HG02588 (cell line): ENCODE measurements around the gene IL17RB.

Experiments
- ATAC-seq: cut with Tn5 transposase; IDR thresholded peaks from one replicate; pipeline ENCODE4 v1.9.1; 2021; ENCODE audit warnings: mild to moderate bottlenecking, moderate library complexity; ENCODE audit not compliant: unreplicated experiment

IL17RB gene

DNA sequence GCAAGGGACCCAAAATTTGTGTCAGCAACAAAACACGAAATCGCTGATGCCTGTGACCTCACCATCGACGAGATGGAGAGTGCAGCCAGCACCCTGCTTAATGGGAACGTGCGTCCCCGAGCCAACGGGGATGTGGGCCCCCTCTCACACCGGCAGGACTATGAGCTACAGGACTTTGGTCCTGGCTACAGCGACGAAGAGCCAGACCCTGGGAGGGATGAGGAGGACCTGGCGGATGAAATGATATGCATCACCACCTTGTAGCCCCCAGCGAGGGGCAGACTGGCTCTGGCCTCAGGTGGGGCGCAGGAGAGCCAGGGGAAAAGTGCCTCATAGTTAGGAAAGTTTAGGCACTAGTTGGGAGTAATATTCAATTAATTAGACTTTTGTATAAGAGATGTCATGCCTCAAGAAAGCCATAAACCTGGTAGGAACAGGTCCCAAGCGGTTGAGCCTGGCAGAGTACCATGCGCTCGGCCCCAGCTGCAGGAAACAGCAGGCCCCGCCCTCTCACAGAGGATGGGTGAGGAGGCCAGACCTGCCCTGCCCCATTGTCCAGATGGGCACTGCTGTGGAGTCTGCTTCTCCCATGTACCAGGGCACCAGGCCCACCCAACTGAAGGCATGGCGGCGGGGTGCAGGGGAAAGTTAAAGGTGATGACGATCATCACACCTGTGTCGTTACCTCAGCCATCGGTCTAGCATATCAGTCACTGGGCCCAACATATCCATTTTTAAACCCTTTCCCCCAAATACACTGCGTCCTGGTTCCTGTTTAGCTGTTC is 35.0 kb upstream of the IL17RB start:
- no peak for ATAC-seq

GRCh38 chr3:53812434-53812833 is 33.9 kb upstream of the IL17RB start:
- ATAC-seq = no peak

- no peak for ATAC-seq
These were observed 33.1 kb upstream of the IL17RB start for GRCh38 chr3:53813229-53813628.

DNA sequence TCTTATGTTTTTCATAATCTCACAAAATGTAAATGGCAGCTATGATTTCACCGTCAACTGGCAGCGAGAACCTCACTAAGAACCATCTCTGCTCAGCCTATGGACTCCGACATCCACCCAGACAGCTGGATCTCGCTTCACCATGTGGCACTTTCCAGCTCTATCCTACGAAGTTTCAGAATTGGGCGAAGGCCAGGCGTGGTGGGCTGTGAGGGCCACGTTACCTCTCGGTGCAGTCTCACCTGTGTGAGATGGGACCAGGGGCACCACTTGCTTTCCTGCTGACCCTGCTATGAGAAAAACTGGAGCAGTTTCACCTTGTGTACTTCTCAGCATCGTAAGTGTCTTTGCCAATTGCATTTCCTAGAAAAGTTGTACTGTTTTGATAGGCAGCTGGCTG is 32.5 kb upstream of the IL17RB start:
- ATAC-seq = no peak

GRCh38 chr3:53815067-53815466 is 31.3 kb upstream of the IL17RB start:
- no peak for ATAC-seq

- ATAC-seq = no peak
These were observed 30.7 kb upstream of the IL17RB start for GRCh38 chr3:53815651-53816050.

DNA sequence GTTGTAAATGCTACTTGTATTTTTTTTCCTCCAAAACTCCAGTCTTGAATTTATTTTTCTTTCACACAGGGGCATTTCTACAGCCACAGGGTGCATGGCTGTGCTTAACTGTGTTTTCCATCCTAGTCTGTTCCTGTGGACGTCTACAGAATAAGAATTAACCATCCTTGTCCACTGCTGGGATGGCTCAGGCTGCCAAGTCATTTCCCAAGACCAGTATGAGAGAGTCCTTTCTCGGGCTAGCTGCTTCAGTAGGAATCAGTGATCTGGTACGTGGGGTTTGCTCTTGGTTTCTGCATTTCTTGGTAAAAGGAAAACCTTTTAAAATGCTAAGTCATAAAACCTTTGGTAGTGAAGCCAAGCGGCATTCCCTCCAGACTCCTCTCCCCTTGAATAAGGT is 29.9 kb upstream of the IL17RB start:
- no peak for ATAC-seq

DNA sequence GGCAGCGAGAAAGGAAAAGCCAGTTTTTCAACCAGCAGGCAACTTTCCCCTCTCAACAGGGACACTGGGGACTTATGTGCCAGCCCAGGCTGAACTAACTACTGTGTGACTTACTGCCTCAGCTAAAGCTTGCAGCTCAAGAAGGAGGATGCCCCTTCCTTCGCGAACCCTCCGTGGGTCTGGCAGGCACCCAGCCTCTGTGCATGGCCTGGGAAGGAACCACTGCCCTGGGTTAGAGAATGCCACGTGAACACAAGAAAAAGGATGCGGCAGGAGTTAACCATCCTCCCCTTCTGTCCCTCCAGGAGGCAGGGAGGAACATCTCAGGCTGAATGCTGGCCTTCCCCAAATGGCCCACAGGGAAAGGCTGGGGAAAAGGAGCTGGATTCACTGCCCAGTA is 29.2 kb upstream of the IL17RB start:
- no peak for ATAC-seq

GRCh38 chr3:53817809-53818208 is 28.6 kb upstream of the IL17RB start:
- ATAC-seq = no peak

- ATAC-seq = no peak
These were observed 27.9 kb upstream of the IL17RB start for GRCh38 chr3:53818221-53819162.

GRCh38 chr3:53819163-53819868 is 27.1 kb upstream of the IL17RB start:
- no peak for ATAC-seq

GRCh38 chr3:53820084-53820483 is 26.3 kb upstream of the IL17RB start:
- ATAC-seq = no peak

DNA sequence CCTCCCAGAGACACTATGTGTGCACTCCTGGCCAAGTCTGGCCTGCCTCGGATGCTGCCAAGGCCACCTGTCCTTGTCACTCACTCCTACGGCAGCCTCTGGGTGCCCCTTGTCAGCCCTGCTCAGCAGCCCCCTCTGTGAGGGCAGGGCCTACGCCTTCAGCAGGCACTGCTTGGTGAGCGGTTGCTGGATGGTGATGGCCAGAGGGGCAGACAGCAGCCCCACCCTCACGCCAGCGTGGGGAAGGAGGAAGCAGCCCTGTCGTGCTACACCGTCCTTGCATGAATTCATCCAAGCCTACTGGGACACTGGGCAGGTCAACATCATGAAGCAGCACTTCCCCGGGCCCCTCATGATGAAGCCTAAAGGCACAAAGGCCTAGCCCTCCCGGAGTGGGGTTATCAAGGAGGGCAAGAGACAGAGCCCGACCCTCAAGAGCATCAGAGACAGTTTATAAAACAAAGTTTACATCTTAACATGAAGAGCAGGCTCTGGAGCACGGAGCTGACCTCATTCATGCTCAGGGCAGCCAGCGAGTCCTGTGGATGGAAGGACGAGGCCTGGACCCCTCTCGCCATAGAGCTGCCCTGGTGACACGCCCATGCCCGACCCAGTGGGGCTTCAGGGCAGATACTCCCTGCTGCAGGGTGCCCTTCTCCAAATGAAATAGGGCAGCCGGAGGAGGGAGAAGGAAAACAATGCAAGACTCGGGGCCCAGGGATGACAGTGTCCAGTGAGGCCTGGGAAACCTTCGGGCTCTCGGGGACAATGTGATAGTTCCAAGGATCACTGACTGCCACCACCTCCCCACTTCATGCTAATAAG is 25.4 kb upstream of the IL17RB start:
- ATAC-seq = no peak

DNA sequence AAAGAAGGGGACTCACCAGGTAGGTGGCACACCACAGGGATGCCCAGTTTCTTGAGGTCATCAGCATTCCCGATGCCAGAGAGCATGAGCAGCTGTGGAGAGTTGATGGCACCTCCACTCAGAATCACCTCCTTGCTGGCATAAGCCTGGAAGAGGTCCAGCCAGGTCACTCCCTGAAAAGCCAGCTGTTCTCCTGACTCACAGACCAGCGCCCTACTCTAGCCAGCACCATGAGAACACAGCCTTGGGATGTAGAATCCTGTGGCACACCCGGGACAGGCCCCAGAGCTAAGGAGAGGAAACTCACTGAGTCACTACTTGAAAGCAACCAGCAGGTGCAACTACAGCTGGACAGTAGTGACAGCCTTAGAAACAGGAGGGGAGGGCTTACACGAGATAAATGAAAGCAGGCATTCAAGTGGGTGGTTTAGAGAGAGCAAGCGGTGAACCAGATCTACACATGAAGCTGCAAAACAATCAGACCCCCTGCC is 24.7 kb upstream of the IL17RB start:
- no peak for ATAC-seq

DNA sequence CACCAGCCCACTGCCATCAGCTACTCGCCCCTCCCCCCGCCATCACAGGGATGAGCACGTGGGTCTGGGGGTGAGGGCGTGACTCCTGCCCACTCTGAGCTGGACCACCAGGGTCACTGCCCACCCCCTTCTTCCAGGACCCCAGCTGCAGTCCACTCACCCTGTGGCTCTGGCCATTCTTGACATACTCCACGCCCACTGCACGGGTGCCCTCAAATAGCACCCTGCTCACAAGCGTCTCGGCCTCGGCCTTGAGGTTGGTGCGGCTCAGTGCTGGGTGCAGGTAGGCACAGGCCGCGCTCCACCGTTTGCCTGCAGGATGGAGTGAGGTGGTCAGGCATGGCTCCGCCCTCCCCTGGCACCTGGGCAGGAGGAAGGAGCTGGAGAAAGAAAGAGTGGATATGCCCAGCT is 24.0 kb upstream of the IL17RB start:
- ATAC-seq = no peak

GRCh38 chr3:53823026-53823955 is 23.1 kb upstream of the IL17RB start:
- ATAC-seq = no peak

- no peak for ATAC-seq
These were observed 22.3 kb upstream of the IL17RB start for GRCh38 chr3:53823956-53824657.

- ATAC-seq = no peak
These were observed 21.6 kb upstream of the IL17RB start for GRCh38 chr3:53824795-53825194.

DNA sequence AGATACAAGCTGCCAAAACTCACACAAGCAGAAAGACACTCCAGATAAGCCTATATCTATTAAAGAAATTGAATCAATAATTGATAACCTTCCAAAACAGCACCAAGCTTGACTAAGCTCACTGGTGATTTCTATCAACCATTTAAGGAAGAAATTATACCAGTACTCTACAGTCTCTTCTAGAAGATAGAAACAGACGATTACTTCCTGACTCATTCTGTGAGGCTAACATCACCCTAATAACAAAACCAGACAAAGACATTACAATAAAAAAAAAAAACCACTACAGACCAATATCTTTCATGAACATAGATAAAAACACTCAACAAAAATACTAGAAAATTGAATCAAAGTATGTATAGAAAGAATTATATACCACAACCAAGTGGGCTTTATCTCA is 20.3 kb upstream of the IL17RB start:
- no peak for ATAC-seq
